H9 (cell line): ENCODE data around the gene UGT1A3. TPM values are rescaled to one million over a fixed set of nuclear protein-coding genes. Genes with fewer than 3 reads are reported as not detected.
A peak's percentile ranks its signal among the peaks of the same experiment; 100 is the strongest.

Source experiments
- DNase-seq: peaks from one replicate; pipeline ENCODE4 v3.0.0-alpha.2; 2017
- H2AFZ ChIP-seq: one replicate; pipeline ENCODE4 v1.6.1; 2013; ENCODE audit warnings: mild to moderate bottlenecking, low read length, control low read depth, moderate library complexity
- H2AK5ac ChIP-seq: 2 replicates; pipeline ENCODE4 v1.6.1; 2013; ENCODE audit warnings: low read length, control low read depth, mixed read lengths; ENCODE audit not compliant: insufficient read length
- H2BK120ac ChIP-seq: one replicate; pipeline ENCODE4 v1.6.1; 2013; ENCODE audit warnings: low read depth, mild to moderate bottlenecking, low read length, control low read depth, inconsistent platforms; ENCODE audit not compliant: poor library complexity, severe bottlenecking
- H2BK12ac ChIP-seq: 2 replicates; pipeline ENCODE4 v1.6.1; 2013; ENCODE audit warnings: low read length, control low read depth, mixed read lengths, low read depth; ENCODE audit not compliant: insufficient read length
- H2BK15ac ChIP-seq: 2 replicates; pipeline ENCODE4 v1.6.1; 2013; ENCODE audit warnings: low read depth, low read length, control low read depth
- H2BK20ac ChIP-seq: one replicate; pipeline ENCODE4 v1.6.1; 2013; ENCODE audit warnings: low read depth, mild to moderate bottlenecking, low read length, control low read depth, inconsistent platforms; ENCODE audit not compliant: poor library complexity, severe bottlenecking
- H2BK5ac ChIP-seq: 2 replicates; pipeline ENCODE4 v1.6.1; 2013; ENCODE audit warnings: low read length, control low read depth, mixed read lengths; ENCODE audit not compliant: insufficient read length
- H3K14ac ChIP-seq: 2 replicates; pipeline ENCODE4 v1.6.1; 2013; ENCODE audit warnings: low read length, control low read depth; ENCODE audit not compliant: insufficient read depth
- H3K18ac ChIP-seq: 2 replicates; pipeline ENCODE4 v1.6.1; 2013; ENCODE audit warnings: low read depth, mild to moderate bottlenecking, mixed read lengths, low read length, control low read depth; ENCODE audit not compliant: insufficient read length
- H3K23ac ChIP-seq: 2 replicates; pipeline ENCODE4 v1.6.1; 2013; ENCODE audit warnings: low read length, control low read depth, mixed read lengths, low read depth; ENCODE audit not compliant: insufficient read length
- H3K23me2 ChIP-seq: 2 replicates; pipeline ENCODE4 v1.6.1; 2013; ENCODE audit warnings: low read depth, mild to moderate bottlenecking, mixed read lengths, low read length, control low read depth; ENCODE audit not compliant: insufficient read length, poor library complexity, severe bottlenecking
- H3K27ac ChIP-seq: 2 replicates; pipeline ENCODE4 v1.5.1; 2013; ENCODE audit warnings: low read length, control low read depth, mixed read lengths, low read depth; ENCODE audit not compliant: insufficient read length
- H3K27me3 ChIP-seq: 2 replicates; pipeline ENCODE4 v1.6.1; 2013; ENCODE audit warnings: low read length, control low read depth, inconsistent platforms; ENCODE audit not compliant: insufficient read depth
- H3K4ac ChIP-seq: 2 replicates; pipeline ENCODE4 v1.6.1; 2013; ENCODE audit warnings: low read depth, mild to moderate bottlenecking, control low read depth, inconsistent platforms, low read length, moderate library complexity
- H3K4me1 ChIP-seq: 2 replicates; pipeline ENCODE4 v1.6.1; 2013; ENCODE audit warnings: low read length, control low read depth, inconsistent platforms; ENCODE audit not compliant: insufficient read depth
- H3K4me2 ChIP-seq: 2 replicates; pipeline ENCODE4 v1.6.1; 2013; ENCODE audit warnings: low read length, control low read depth, mixed read lengths; ENCODE audit not compliant: insufficient read length, insufficient read depth
- H3K56ac ChIP-seq: 2 replicates; pipeline ENCODE4 v1.6.1; 2013; ENCODE audit warnings: low read depth, mild to moderate bottlenecking, mixed read lengths, low read length, control low read depth; ENCODE audit not compliant: insufficient read length
- H3K79me1 ChIP-seq: 2 replicates; pipeline ENCODE4 v1.6.1; 2013; ENCODE audit warnings: low read depth, mild to moderate bottlenecking, moderate library complexity, low read length, control low read depth, inconsistent platforms; ENCODE audit not compliant: insufficient read depth, poor library complexity, severe bottlenecking
- H3K79me2 ChIP-seq: 2 replicates; pipeline ENCODE4 v1.6.1; 2013; ENCODE audit warnings: low read length, control low read depth, inconsistent platforms; ENCODE audit not compliant: insufficient read depth
- H3K9ac ChIP-seq: 2 replicates; pipeline ENCODE4 v1.6.1; 2013; ENCODE audit warnings: low read length, control low read depth, mixed read lengths; ENCODE audit not compliant: insufficient read length; ENCODE audit errors: extremely low read depth
- H3K9me3 ChIP-seq: one replicate; pipeline ENCODE4 v1.6.1; 2013; ENCODE audit warnings: low read depth, low read length, inconsistent platforms; ENCODE audit not compliant: control insufficient read depth
- H3T11ph ChIP-seq: one replicate; pipeline ENCODE4 v1.6.1; 2013; ENCODE audit warnings: mild to moderate bottlenecking, low read length, control low read depth, inconsistent platforms
- H4K20me1 ChIP-seq: one replicate; pipeline ENCODE4 v1.6.1; 2013; ENCODE audit not compliant: control insufficient read depth, insufficient read length, insufficient read depth
- H4K5ac ChIP-seq: 2 replicates; pipeline ENCODE4 v1.6.1; 2013; ENCODE audit warnings: low read depth, mild to moderate bottlenecking, mixed read lengths, low read length, control low read depth; ENCODE audit not compliant: insufficient read length
- H4K8ac ChIP-seq: replicated peaks from 2 replicates; pipeline ENCODE4 v1.6.1; 2013; ENCODE audit warnings: low read length, control low read depth, mixed read lengths, low read depth; ENCODE audit not compliant: insufficient read length
- H4K91ac ChIP-seq: 2 replicates; pipeline ENCODE4 v1.6.1; 2013; ENCODE audit warnings: low read depth, mild to moderate bottlenecking, moderate library complexity, mixed read lengths, low read length, control low read depth; ENCODE audit not compliant: insufficient read length
- H3K27ac Mint-ChIP-seq, 3 experiments: 2 replicates in 2 of 3; 3 replicates in 1 of 3; pipeline ENCODE4 v1.8.0; 2020 to 2021; ENCODE audit warnings: mixed read lengths in 3 of 3, mild to moderate bottlenecking in 1 of 3, moderate library complexity in 1 of 3
- H3K27me3 Mint-ChIP-seq: 2 replicates; pipeline ENCODE4 v1.8.0; 2021; ENCODE audit warnings: low read depth, mild to moderate bottlenecking, moderate library complexity, mixed read lengths
- H3K36me3 Mint-ChIP-seq, 3 experiments: 2 replicates in 2 of 3; 3 replicates in 1 of 3; pipeline ENCODE4 v1.8.0; 2020 to 2021; ENCODE audit warnings: low read depth in 3 of 3, mixed read lengths in 3 of 3; ENCODE audit not compliant: insufficient read depth in 1 of 3
- H3K4me1 Mint-ChIP-seq, 2 experiments: 2 replicates each; pipeline ENCODE4 v1.8.0; 2020; ENCODE audit warnings: mixed read lengths in 2 of 2
- H3K4me3 Mint-ChIP-seq, 2 experiments: 2 replicates in 1 of 2; 3 replicates in 1 of 2; pipeline ENCODE4 v1.8.0; 2020 to 2021; ENCODE audit warnings: mild to moderate bottlenecking in 2 of 2, mixed read lengths in 2 of 2, moderate library complexity in 1 of 2
- H3K9me3 Mint-ChIP-seq, 2 experiments: 2 replicates in 1 of 2; 3 replicates in 1 of 2; pipeline ENCODE4 v1.8.0; 2020; ENCODE audit warnings: mild to moderate bottlenecking in 2 of 2, mixed read lengths in 2 of 2, moderate library complexity in 1 of 2
- CTCF ChIP-seq: fragments of 200-600 bp; sonication (generic); conservative IDR thresholded peaks from 3 replicates; pipeline ENCODE4 v1.8.0; 2021; ENCODE audit warnings: antibody characterized with exemption, mild to moderate bottlenecking
- WGBS: extraction: QIAGEN DNeasy Blood & Tissue Kit; methylation state at CpG from one replicate; pipeline ENCODE4 v1.1.7; 2013; ENCODE audit warnings: missing lambda C conversion rate, low lambda C conversion rate, mixed read lengths; ENCODE audit not compliant: insufficient read length; ENCODE audit errors: extremely low coverage; 5-methylcytosine and 5-hydroxymethylcytosine counted together
- total RNA-seq: library from RNA; stranded (reverse); gene quantifications from 2 replicates; pipeline ENCODE4 v1.2.1, GENCODE V29; 2021

UGT1A3 gene
- total RNA-seq, 1 experiment from 2014 or later, result not detected

- peaks cover 10% of the 10 kb centered on the region for H3K27me3 Mint-ChIP-seq
- Histone ChIP-seq H3K14ac (no peak overlapping the region; the same call in 1 of the 2 replicates), H4K5ac (no peak overlapping the region), H4K20me1 (no peaks in the 10 kb centered on the region), H3K56ac (no peak overlapping the region), H3K4me1 (no peaks in the 10 kb centered on the region), H3K23ac (no peak overlapping the region), H3K27ac (no peak overlapping the region), H3K27me3 (no peaks in the 10 kb centered on the region), H2BK20ac (no peak overlapping the region), H3K4me2 (no peak overlapping the region), H3K79me1 (no peaks in the 10 kb centered on the region), H2BK15ac (no peak overlapping the region), H2BK12ac (no peak overlapping the region), H2BK120ac (no peak overlapping the region), H3K9me3 (no peaks in the 10 kb centered on the region), H2BK5ac (no peak overlapping the region), H3K18ac (no peak overlapping the region), H3K9ac (no peak overlapping the region), H3K4ac (no peak overlapping the region), H3K23me2 (no peaks in the 10 kb centered on the region), H2AFZ (no peak overlapping the region), H3K79me2 (no peaks in the 10 kb centered on the region), H4K91ac (no peak overlapping the region), H2AK5ac (no peak overlapping the region), H4K8ac (no peak overlapping the region), H3T11ph (no peak overlapping the region)
- no peak for TF ChIP-seq CTCF
- H3K27ac Mint-ChIP-seq, result no peak overlapping the region
- H3K4me3 Mint-ChIP-seq, result no peak overlapping the region
- no peaks in the 10 kb centered on the region; a peak in 1 of 7 replicates for H3K36me3 Mint-ChIP-seq
- no peaks in the 10 kb centered on the region for H3K4me1 Mint-ChIP-seq
- H3K9me3 Mint-ChIP-seq, result peaks cover 3 to 5% of the 10 kb centered on the region in 2 experiments; a peak in 2 of 5 replicates
- WGBS, result no CpG with 5 or more reads among the region's 7 CpGs
- DNase-seq, result peak; percentile 23
Observed at GRCh38 chr2:233789554-233789953, 60.7 kb downstream of the UGT1A3 start.
